D721Med (cell line): Measurements from ENCODE around the gene ETV1.

Source experiments
- DNase-seq: peaks from one replicate; pipeline ENCODE4 v3.0.0; 2011; ENCODE audit warnings: low spot score; ENCODE audit not compliant: insufficient read length
- FAIRE-seq: peaks from 2 replicates; lab custom pipeline; 2011; peaks lifted over from hg19 to GRCh38; lab: Jason Lieb, UNC
- CTCF ChIP-seq: IDR thresholded peaks from 2 replicates; pipeline ENCODE4 v1.5.1; 2012; ENCODE audit warnings: mild to moderate bottlenecking, control low read depth; ENCODE audit not compliant: insufficient read depth; ENCODE audit errors: missing control alignments

The ETV1 gene

GRCh38 chr7:13991791-13992595 is 2.5 kb upstream of the ETV1 start:
- DNase-seq: no peak
- FAIRE-seq: no peak
- no peak for TF ChIP-seq CTCF

GRCh38 chr7:13990984-13991790 is 1.7 kb upstream of the ETV1 start:
- TF ChIP-seq CTCF: no peak
- FAIRE-seq: no peak
- peak; percentile 41 for DNase-seq

- FAIRE-seq (no peak), DNase-seq (no peak)
- TF ChIP-seq CTCF: no peak
Measured at GRCh38 chr7:13990319-13990983, 985 bp upstream of the ETV1 start.

GRCh38 chr7:13989949-13990305 is 461 bp upstream of the ETV1 start:
- no peak for DNase-seq
- no peak for TF ChIP-seq CTCF
- no peak for FAIRE-seq

- DNase-seq (no peak), FAIRE-seq (no peak)
Measured at GRCh38 chr7:13988731-13989125, 738 bp downstream of the ETV1 start.

GRCh38 chr7:13988065-13988464 is 1.4 kb downstream of the ETV1 start:
- no peak for DNase-seq
- TF ChIP-seq CTCF: no peak
- no peak for FAIRE-seq

More at GRCh38 chr7:13988731-13989125, 738 bp downstream of the ETV1 start:
- TF ChIP-seq CTCF: no peak
